Gastroesophageal sphincter (tissue), 3 donors: Measurements from ENCODE around the gene SETBP1.

Experiments
- POLR2A ChIP-seq, 2 donors: fragments of 450-650 bp; IDR thresholded peaks; one replicate each; pipeline ENCODE4 v1.6.1; 2017; ENCODE audit warnings: antibody characterized with exemption in 2 of 2, mild to moderate bottlenecking in 2 of 2, moderate library complexity in 1 of 2
- POLR2AphosphoS5 ChIP-seq: sonication (generic); formaldehyde crosslinking; IDR thresholded peaks from one replicate; pipeline ENCODE4 v1.6.1; 2017; ENCODE audit warnings: antibody characterized with exemption
- TF ChIP-seq, protein P1 (sequence below), 4 experiments: fragments of 200-600 bp in 2 of 4; fragments of 450-650 bp in 2 of 4; sonication (generic) in 1 of 4; IDR thresholded peaks; one replicate each; pipeline ENCODE4 v1.5.1; 2017 to 2019; ENCODE audit warnings: antibody characterized with exemption in 4 of 4, mild to moderate bottlenecking in 2 of 4, moderate library complexity in 2 of 4

- TF ChIP-seq, protein P1, sequence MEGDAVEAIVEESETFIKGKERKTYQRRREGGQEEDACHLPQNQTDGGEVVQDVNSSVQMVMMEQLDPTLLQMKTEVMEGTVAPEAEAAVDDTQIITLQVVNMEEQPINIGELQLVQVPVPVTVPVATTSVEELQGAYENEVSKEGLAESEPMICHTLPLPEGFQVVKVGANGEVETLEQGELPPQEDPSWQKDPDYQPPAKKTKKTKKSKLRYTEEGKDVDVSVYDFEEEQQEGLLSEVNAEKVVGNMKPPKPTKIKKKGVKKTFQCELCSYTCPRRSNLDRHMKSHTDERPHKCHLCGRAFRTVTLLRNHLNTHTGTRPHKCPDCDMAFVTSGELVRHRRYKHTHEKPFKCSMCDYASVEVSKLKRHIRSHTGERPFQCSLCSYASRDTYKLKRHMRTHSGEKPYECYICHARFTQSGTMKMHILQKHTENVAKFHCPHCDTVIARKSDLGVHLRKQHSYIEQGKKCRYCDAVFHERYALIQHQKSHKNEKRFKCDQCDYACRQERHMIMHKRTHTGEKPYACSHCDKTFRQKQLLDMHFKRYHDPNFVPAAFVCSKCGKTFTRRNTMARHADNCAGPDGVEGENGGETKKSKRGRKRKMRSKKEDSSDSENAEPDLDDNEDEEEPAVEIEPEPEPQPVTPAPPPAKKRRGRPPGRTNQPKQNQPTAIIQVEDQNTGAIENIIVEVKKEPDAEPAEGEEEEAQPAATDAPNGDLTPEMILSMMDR (IDR thresholded peaks at IDR 0.05) = peak in 1 of 4 experiments; percentile 10
- TF ChIP-seq POLR2A (IDR thresholded peaks at IDR 0.05) (no peak), POLR2AphosphoS5 (no peak)
Observed at GRCh38 chr18:44917216-44918141, 236.8 kb downstream of the SETBP1 start.
